CD4-positive, alpha-beta T cell treated with Interleukin-15 for 4 hours (primary cell): ENCODE results near the gene GJB3.
"Not testable (repeated sequence)": the region's sequence is repeated elsewhere in the genome, so short reads cannot be mapped to it uniquely, and the experiment has no call there.

Source experiments
- DNase-seq: peaks from one replicate; pipeline ENCODE4 v3.0.0-alpha.2; 2020; ENCODE audit warnings: low spot score

Gene GJB3

GRCh38 chr1:34786521-34787325 is 5.7 kb downstream of the GJB3 start:
- DNase-seq: peak; percentile 44

DNA sequence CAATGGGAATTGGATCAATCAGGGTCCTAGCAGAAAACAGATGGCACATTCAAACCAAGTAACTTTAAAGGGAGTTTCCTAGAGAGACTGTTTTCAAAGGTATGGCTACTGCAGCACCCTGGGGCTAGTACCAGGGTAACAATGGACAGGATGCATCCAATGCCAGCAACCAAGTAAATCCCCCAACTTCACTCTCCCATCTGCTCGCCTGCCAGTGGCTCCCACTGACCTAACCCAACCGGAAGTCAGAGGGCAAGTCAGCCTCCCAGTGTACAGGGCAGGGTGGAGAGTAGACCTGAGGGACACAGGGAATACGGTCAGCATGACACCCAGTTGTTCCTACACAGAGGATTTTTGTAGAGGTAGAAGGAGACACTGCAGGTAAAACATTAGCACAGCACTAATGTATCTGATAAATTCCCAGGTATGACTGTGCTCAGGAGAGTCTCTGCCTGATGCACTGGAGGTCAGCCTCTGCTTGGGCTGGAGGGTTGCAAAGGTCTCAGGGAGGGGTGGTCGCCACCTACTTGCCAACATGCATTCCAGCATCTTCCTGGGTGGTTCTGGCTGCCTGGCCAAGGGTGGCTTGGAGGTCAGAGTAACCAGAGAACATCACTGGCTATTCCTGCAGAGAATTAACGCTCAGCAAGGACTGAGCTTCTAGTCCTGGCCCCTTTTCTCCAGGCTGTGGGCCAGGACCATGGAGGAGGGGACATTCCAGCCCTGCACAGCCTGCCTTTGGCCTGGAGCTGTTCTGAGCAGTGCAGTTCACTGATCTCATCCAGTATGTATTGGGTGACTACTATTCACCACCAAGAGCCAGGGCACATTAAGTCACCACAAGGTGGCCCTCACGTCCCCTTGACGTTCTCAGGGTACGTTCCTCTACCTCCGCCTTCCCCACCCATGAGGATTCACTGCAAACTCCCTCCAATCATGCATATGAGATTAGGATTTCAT is 6.7 kb downstream of the GJB3 start:
- DNase-seq: no peak

DNA sequence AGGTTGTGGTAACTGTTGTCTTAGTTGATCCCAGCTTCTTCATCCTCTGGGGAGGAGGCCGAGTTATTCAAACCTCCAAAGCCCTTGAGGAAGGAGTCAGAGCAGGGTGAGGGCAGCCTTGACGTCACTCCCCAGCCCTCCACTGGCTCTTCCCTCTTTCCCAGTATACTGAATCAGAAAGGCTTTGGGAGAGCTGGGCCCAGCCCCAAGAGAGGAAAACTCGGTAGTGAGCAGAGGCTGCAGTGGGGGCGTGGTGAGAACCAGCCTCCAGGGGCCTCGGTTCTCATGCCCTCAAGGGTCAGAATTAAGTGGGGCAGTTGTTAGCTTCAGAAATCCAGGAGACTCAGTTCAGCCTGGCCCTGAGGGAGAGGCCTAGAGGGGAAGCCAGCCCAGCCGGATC is 10.0 kb downstream of the GJB3 start:
- DNase-seq: no peak

- DNase-seq: no peak
Measured at GRCh38 chr1:34792424-34792823, 11.4 kb downstream of the GJB3 start.

- no peak for DNase-seq
Measured at GRCh38 chr1:34792868-34793727, 12.1 kb downstream of the GJB3 start, which contains the start of gene GJA4. Gene GJA4 (plus strand): TSS chr1:34792999. CDS start chr1:34794214, 1,215 bp downstream.

DNA sequence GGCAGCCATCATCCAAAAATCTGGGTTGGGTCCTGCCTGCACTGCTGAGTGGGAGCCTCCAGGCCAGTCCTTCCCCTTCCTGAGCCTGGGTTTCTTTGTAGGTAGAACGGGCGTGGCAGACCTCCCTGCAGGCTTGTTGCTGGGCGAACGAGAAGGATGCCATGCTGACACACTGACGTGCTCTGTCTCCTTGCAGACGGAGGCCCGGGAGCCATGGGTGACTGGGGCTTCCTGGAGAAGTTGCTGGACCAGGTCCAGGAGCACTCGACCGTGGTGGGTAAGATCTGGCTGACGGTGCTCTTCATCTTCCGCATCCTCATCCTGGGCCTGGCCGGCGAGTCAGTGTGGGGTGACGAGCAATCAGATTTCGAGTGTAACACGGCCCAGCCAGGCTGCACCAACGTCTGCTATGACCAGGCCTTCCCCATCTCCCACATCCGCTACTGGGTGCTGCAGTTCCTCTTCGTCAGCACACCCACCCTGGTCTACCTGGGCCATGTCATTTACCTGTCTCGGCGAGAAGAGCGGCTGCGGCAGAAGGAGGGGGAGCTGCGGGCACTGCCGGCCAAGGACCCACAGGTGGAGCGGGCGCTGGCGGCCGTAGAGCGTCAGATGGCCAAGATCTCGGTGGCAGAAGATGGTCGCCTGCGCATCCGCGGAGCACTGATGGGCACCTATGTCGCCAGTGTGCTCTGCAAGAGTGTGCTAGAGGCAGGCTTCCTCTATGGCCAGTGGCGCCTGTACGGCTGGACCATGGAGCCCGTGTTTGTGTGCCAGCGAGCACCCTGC is 13.2 kb downstream of the GJB3 start:
- no peak for DNase-seq

GRCh38 chr1:34794790-34795180 is 13.8 kb downstream of the GJB3 start:
- no peak for DNase-seq

GRCh38 chr1:34795916-34796315 is 14.9 kb downstream of the GJB3 start:
- DNase-seq: no peak

- no peak for DNase-seq
Measured at GRCh38 chr1:34796990-34797389, 16.0 kb downstream of the GJB3 start.

DNA sequence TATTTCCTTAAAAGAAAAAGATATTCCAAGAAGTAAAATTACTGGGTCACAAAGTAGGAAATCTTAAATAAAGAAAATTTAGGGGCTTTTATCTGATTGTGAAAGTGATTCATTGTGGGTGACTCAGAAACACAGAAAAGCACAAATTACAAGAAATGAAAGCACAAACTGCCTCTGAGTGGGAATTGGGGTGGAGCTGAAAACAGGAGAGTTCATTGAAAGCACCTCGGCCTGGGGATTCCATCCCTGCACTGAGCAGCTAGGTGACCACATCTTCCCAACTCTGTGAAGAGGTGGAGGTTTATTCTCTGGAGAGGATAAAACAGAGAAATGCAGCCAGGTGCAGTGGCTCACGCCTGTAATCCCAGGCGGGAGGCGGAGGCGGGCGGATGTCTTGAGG is 19.2 kb downstream of the GJB3 start:
- DNase-seq: no peak

GRCh38 chr1:34803770-34804169 is 22.8 kb downstream of the GJB3 start:
- DNase-seq: no peak

DNA sequence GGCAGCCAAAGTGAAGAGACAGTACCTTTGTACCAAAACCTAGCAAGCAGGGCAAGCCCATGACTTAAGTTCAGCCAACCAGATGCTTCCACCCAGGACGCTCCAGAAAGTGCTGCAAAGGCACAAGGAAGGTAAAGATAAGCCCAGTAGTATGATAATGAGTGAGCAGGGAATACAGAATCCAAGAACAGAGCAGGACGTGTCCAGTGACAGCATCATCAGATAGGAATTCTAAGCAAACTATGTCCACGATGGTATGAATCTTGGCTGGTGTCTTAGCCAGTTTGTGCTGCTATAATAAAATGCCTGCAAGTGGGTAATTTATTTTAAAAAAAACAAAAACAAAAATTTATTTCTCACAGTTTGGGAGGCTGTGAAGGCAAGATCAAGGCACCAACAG is 25.4 kb downstream of the GJB3 start:
- no peak for DNase-seq

GRCh38 chr1:34808051-34808810 is 27.2 kb downstream of the GJB3 start:
- DNase-seq: no peak

DNA sequence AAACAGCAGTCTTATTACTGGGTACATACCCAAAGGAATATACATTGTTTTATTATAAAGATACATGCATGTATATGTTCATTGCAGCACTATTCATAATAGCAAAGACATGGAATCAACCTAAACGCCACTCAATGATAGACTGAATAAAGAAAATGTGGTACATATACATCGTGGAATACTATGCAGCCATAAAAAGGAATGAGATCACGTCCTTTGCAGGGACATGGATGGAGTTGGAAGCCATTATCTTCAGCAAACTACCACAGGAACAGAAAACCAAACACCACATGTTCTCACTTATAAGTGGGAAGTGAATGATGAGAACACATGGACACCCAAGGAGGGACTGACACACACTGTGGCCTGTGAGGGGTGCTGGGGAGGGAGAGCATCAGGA is 29.8 kb downstream of the GJB3 start:
- DNase-seq: not testable (repeated sequence)

GRCh38 chr1:34816332-34816731 is 35.3 kb downstream of the GJB3 start:
- DNase-seq: no peak

GRCh38 chr1:34816778-34817177 is 35.8 kb downstream of the GJB3 start:
- no peak for DNase-seq

DNA sequence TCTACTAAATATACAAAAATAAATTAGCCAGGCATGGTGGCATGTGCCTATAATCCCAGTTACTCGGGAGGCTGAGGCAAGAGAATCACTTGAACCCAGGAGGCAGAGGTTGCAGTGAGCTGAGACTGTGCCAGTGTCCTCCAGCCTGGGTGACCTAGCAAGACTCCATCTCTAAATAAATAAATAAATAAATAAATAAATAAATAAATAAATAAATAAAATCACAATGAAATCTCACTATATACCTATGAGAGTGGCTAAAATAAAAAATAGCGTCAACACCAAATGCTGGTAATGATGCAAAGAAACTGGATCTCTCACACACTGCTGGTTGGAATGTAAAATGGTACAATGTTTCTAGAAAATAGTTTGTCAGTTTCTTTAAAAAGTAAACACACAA is 37.8 kb downstream of the GJB3 start:
- DNase-seq: not testable (repeated sequence)

DNA sequence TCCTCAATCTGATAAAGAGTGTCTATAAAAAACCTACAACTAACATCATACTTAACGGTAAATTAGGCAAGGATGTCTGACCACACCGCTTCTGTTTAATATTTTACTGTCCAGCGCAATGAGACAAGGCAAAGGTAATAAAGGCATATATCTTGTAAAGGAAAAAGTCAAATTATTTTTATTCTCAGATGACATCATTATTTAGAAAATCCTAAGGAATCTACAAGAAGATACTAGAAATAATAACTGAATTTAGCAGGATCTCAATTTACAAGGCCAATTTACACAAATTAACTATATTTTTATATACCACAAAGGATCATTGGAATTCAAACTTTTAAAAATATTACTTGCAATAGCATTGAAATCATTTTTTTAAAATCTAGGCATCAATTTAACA is 41.2 kb downstream of the GJB3 start:
- no peak for DNase-seq

DNA sequence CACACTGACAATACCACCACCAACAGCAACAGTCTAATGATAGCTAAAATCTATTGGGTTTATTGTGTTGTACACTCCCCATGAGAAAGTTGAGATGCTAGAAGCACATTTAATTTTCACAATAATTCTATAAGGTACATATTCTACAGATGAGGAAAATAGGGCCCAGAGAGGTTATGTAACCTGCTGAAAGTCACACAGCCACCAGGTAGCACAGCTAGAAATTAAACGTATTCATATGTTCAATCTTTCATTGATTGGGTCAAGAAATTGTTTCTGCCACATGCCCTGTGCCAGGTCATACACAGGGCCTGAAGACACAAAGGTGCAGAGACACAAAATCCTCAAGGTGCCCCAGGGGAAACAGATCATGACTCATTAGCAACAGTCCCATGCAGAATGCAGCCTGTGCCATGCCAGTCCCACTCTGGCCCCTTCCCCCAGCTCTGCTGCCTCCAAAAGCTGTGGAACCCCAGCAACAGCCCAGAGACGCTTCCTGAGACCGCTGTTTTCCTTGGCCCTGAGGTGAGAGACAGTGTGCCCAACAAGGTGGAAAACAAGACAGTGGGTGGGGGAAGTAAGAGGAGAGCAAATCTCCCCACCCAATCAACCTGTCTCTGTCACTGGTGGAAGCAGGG is 43.9 kb downstream of the GJB3 start:
- no peak for DNase-seq
